H9 (cell line): ENCODE measurements around the gene MOCOS. TPM values are rescaled to one million over a fixed set of nuclear protein-coding genes. Genes with fewer than 3 reads are reported as not detected.

ENCODE experiments used
- DNase-seq: peaks from one replicate; pipeline ENCODE4 v3.0.0-alpha.2; 2017
- H2AFZ ChIP-seq: one replicate; pipeline ENCODE4 v1.6.1; 2013; ENCODE audit warnings: mild to moderate bottlenecking, low read length, control low read depth, moderate library complexity
- H2AK5ac ChIP-seq: 2 replicates; pipeline ENCODE4 v1.6.1; 2013; ENCODE audit warnings: low read length, control low read depth, mixed read lengths; ENCODE audit not compliant: insufficient read length
- H2BK120ac ChIP-seq: one replicate; pipeline ENCODE4 v1.6.1; 2013; ENCODE audit warnings: low read depth, mild to moderate bottlenecking, low read length, control low read depth, inconsistent platforms; ENCODE audit not compliant: poor library complexity, severe bottlenecking
- H2BK12ac ChIP-seq: 2 replicates; pipeline ENCODE4 v1.6.1; 2013; ENCODE audit warnings: low read length, control low read depth, mixed read lengths, low read depth; ENCODE audit not compliant: insufficient read length
- H2BK15ac ChIP-seq: 2 replicates; pipeline ENCODE4 v1.6.1; 2013; ENCODE audit warnings: low read depth, low read length, control low read depth
- H2BK20ac ChIP-seq: one replicate; pipeline ENCODE4 v1.6.1; 2013; ENCODE audit warnings: low read depth, mild to moderate bottlenecking, low read length, control low read depth, inconsistent platforms; ENCODE audit not compliant: poor library complexity, severe bottlenecking
- H2BK5ac ChIP-seq: 2 replicates; pipeline ENCODE4 v1.6.1; 2013; ENCODE audit warnings: low read length, control low read depth, mixed read lengths; ENCODE audit not compliant: insufficient read length
- H3K14ac ChIP-seq: 2 replicates; pipeline ENCODE4 v1.6.1; 2013; ENCODE audit warnings: low read length, control low read depth; ENCODE audit not compliant: insufficient read depth
- H3K18ac ChIP-seq: 2 replicates; pipeline ENCODE4 v1.6.1; 2013; ENCODE audit warnings: low read depth, mild to moderate bottlenecking, mixed read lengths, low read length, control low read depth; ENCODE audit not compliant: insufficient read length
- H3K23ac ChIP-seq: 2 replicates; pipeline ENCODE4 v1.6.1; 2013; ENCODE audit warnings: low read length, control low read depth, mixed read lengths, low read depth; ENCODE audit not compliant: insufficient read length
- H3K23me2 ChIP-seq: 2 replicates; pipeline ENCODE4 v1.6.1; 2013; ENCODE audit warnings: low read depth, mild to moderate bottlenecking, mixed read lengths, low read length, control low read depth; ENCODE audit not compliant: insufficient read length, poor library complexity, severe bottlenecking
- H3K27ac ChIP-seq: 2 replicates; pipeline ENCODE4 v1.5.1; 2013; ENCODE audit warnings: low read length, control low read depth, mixed read lengths, low read depth; ENCODE audit not compliant: insufficient read length
- H3K27me3 ChIP-seq: 2 replicates; pipeline ENCODE4 v1.6.1; 2013; ENCODE audit warnings: low read length, control low read depth, inconsistent platforms; ENCODE audit not compliant: insufficient read depth
- H3K4ac ChIP-seq: 2 replicates; pipeline ENCODE4 v1.6.1; 2013; ENCODE audit warnings: low read depth, mild to moderate bottlenecking, control low read depth, inconsistent platforms, low read length, moderate library complexity
- H3K4me1 ChIP-seq: 2 replicates; pipeline ENCODE4 v1.6.1; 2013; ENCODE audit warnings: low read length, control low read depth, inconsistent platforms; ENCODE audit not compliant: insufficient read depth
- H3K4me2 ChIP-seq: 2 replicates; pipeline ENCODE4 v1.6.1; 2013; ENCODE audit warnings: low read length, control low read depth, mixed read lengths; ENCODE audit not compliant: insufficient read length, insufficient read depth
- H3K56ac ChIP-seq: 2 replicates; pipeline ENCODE4 v1.6.1; 2013; ENCODE audit warnings: low read depth, mild to moderate bottlenecking, mixed read lengths, low read length, control low read depth; ENCODE audit not compliant: insufficient read length
- H3K79me1 ChIP-seq: 2 replicates; pipeline ENCODE4 v1.6.1; 2013; ENCODE audit warnings: low read depth, mild to moderate bottlenecking, moderate library complexity, low read length, control low read depth, inconsistent platforms; ENCODE audit not compliant: insufficient read depth, poor library complexity, severe bottlenecking
- H3K79me2 ChIP-seq: 2 replicates; pipeline ENCODE4 v1.6.1; 2013; ENCODE audit warnings: low read length, control low read depth, inconsistent platforms; ENCODE audit not compliant: insufficient read depth
- H3K9ac ChIP-seq: 2 replicates; pipeline ENCODE4 v1.6.1; 2013; ENCODE audit warnings: low read length, control low read depth, mixed read lengths; ENCODE audit not compliant: insufficient read length; ENCODE audit errors: extremely low read depth
- H3K9me3 ChIP-seq: one replicate; pipeline ENCODE4 v1.6.1; 2013; ENCODE audit warnings: low read depth, low read length, inconsistent platforms; ENCODE audit not compliant: control insufficient read depth
- H3T11ph ChIP-seq: one replicate; pipeline ENCODE4 v1.6.1; 2013; ENCODE audit warnings: mild to moderate bottlenecking, low read length, control low read depth, inconsistent platforms
- H4K20me1 ChIP-seq: one replicate; pipeline ENCODE4 v1.6.1; 2013; ENCODE audit not compliant: control insufficient read depth, insufficient read length, insufficient read depth
- H4K5ac ChIP-seq: 2 replicates; pipeline ENCODE4 v1.6.1; 2013; ENCODE audit warnings: low read depth, mild to moderate bottlenecking, mixed read lengths, low read length, control low read depth; ENCODE audit not compliant: insufficient read length
- H4K8ac ChIP-seq: replicated peaks from 2 replicates; pipeline ENCODE4 v1.6.1; 2013; ENCODE audit warnings: low read length, control low read depth, mixed read lengths, low read depth; ENCODE audit not compliant: insufficient read length
- H4K91ac ChIP-seq: 2 replicates; pipeline ENCODE4 v1.6.1; 2013; ENCODE audit warnings: low read depth, mild to moderate bottlenecking, moderate library complexity, mixed read lengths, low read length, control low read depth; ENCODE audit not compliant: insufficient read length
- H3K27ac Mint-ChIP-seq, 3 experiments: 2 replicates in 2 of 3; 3 replicates in 1 of 3; pipeline ENCODE4 v1.8.0; 2020 to 2021; ENCODE audit warnings: mixed read lengths in 3 of 3, mild to moderate bottlenecking in 1 of 3, moderate library complexity in 1 of 3
- H3K27me3 Mint-ChIP-seq: 2 replicates; pipeline ENCODE4 v1.8.0; 2021; ENCODE audit warnings: low read depth, mild to moderate bottlenecking, moderate library complexity, mixed read lengths
- H3K36me3 Mint-ChIP-seq, 3 experiments: 2 replicates in 2 of 3; 3 replicates in 1 of 3; pipeline ENCODE4 v1.8.0; 2020 to 2021; ENCODE audit warnings: low read depth in 3 of 3, mixed read lengths in 3 of 3; ENCODE audit not compliant: insufficient read depth in 1 of 3
- H3K4me1 Mint-ChIP-seq, 2 experiments: 2 replicates each; pipeline ENCODE4 v1.8.0; 2020; ENCODE audit warnings: mixed read lengths in 2 of 2
- H3K4me3 Mint-ChIP-seq, 2 experiments: 2 replicates in 1 of 2; 3 replicates in 1 of 2; pipeline ENCODE4 v1.8.0; 2020 to 2021; ENCODE audit warnings: mild to moderate bottlenecking in 2 of 2, mixed read lengths in 2 of 2, moderate library complexity in 1 of 2
- H3K9me3 Mint-ChIP-seq, 2 experiments: 2 replicates in 1 of 2; 3 replicates in 1 of 2; pipeline ENCODE4 v1.8.0; 2020; ENCODE audit warnings: mild to moderate bottlenecking in 2 of 2, mixed read lengths in 2 of 2, moderate library complexity in 1 of 2
- WGBS: extraction: QIAGEN DNeasy Blood & Tissue Kit; methylation state at CpG from one replicate; pipeline ENCODE4 v1.1.7; 2013; ENCODE audit warnings: missing lambda C conversion rate, low lambda C conversion rate, mixed read lengths; ENCODE audit not compliant: insufficient read length; ENCODE audit errors: extremely low coverage; 5-methylcytosine and 5-hydroxymethylcytosine counted together
- total RNA-seq: library from RNA; stranded (reverse); gene quantifications from 2 replicates; pipeline ENCODE4 v1.2.1, GENCODE V29; 2021
- TF ChIP-seq, protein P1 (sequence below): fragments of 200-600 bp; sonication (generic); conservative IDR thresholded peaks from 3 replicates; pipeline ENCODE4 v1.8.0; 2021; ENCODE audit warnings: antibody characterized with exemption, mild to moderate bottlenecking

MOCOS gene
- total RNA-seq, 1 experiment from 2014 or later: 6.0 TPM

DNA sequence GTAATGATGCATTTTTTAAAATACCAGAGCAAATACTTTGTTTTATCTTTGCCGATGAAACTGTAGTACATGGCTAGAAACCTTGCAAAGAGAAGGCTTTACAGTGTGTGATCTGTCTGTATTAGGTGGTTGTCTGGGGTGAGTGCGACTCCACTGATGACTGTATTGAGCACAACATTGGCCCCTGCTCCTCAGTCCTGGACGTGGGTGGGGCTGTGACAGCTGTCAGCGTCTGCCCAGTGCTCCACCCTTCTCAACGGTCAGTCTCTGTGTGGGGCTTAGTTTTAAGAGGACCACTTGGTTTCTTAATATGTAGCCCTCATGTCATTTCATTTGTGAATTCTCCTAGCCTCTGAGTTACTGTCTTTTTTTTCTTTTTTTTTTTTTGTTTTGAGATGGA lies 17.4 kb upstream of the MOCOS start:
- Histone ChIP-seq H3K4me1 (no peaks in the 10 kb centered on the region), H3K27me3 (no peaks in the 10 kb centered on the region), H3K23ac (no peak overlapping the region), H3K56ac (no peak overlapping the region), H3K23me2 (no peaks in the 10 kb centered on the region), H4K5ac (no peak overlapping the region), H3K79me1 (no peaks in the 10 kb centered on the region), H3K9ac (no peak overlapping the region), H4K20me1 (no peaks in the 10 kb centered on the region), H3K4me2 (no peak overlapping the region), H3K9me3 (no peaks in the 10 kb centered on the region), H2BK15ac (no peak overlapping the region), H3K79me2 (no peaks in the 10 kb centered on the region), H4K91ac (no peak overlapping the region), H4K8ac (no peak overlapping the region), H2BK20ac (no peak overlapping the region), H3K18ac (no peak overlapping the region), H3K4ac (no peak overlapping the region), H2AFZ (no peak overlapping the region), H2BK5ac (no peak overlapping the region), H3K27ac (no peak overlapping the region), H3T11ph (no peak overlapping the region), H3K14ac (no peak overlapping the region), H2BK120ac (no peak overlapping the region), H2AK5ac (no peak overlapping the region), H2BK12ac (no peak overlapping the region)
- no peaks in the 10 kb centered on the region for H3K4me1 Mint-ChIP-seq
- WGBS: no CpG with 5 or more reads among the region's 5 CpGs
- no peak overlapping the region for H3K4me3 Mint-ChIP-seq
- H3K36me3 Mint-ChIP-seq: peaks cover 45 to 83% (median 60%) of the 10 kb centered on the region in 3 experiments
- H3K9me3 Mint-ChIP-seq: no peaks in the 10 kb centered on the region
- TF ChIP-seq, protein P1, sequence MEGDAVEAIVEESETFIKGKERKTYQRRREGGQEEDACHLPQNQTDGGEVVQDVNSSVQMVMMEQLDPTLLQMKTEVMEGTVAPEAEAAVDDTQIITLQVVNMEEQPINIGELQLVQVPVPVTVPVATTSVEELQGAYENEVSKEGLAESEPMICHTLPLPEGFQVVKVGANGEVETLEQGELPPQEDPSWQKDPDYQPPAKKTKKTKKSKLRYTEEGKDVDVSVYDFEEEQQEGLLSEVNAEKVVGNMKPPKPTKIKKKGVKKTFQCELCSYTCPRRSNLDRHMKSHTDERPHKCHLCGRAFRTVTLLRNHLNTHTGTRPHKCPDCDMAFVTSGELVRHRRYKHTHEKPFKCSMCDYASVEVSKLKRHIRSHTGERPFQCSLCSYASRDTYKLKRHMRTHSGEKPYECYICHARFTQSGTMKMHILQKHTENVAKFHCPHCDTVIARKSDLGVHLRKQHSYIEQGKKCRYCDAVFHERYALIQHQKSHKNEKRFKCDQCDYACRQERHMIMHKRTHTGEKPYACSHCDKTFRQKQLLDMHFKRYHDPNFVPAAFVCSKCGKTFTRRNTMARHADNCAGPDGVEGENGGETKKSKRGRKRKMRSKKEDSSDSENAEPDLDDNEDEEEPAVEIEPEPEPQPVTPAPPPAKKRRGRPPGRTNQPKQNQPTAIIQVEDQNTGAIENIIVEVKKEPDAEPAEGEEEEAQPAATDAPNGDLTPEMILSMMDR: no peak
- no peak overlapping the region for H3K27ac Mint-ChIP-seq
- DNase-seq: no peak
- H3K27me3 Mint-ChIP-seq: no peaks in the 10 kb centered on the region
